Fibroblast of lung (primary cell): Measurements from ENCODE around the gene DDA1. TPM values are rescaled to one million over a fixed set of nuclear protein-coding genes. Genes with fewer than 3 reads are reported as not detected.

ENCODE experiments used
- DNase-seq, 2 donors: peaks; one replicate each; pipeline versions ENCODE4 v3.0.0 to v3.0.0-alpha.2; 2010; ENCODE audit warnings: low read depth in 2 of 2
- H2AFZ ChIP-seq: 2 replicates; pipeline ENCODE4 v1.5.1; 2012; ENCODE audit warnings: low read length, control low read depth, inconsistent platforms
- H3K27ac ChIP-seq: 2 replicates; pipeline ENCODE4 v1.5.1; 2011; ENCODE audit warnings: low read length, control low read depth; ENCODE audit not compliant: insufficient read depth
- H3K27me3 ChIP-seq: 2 replicates; pipeline ENCODE4 v1.5.1; 2011; ENCODE audit warnings: mild to moderate bottlenecking, low read length; ENCODE audit not compliant: control insufficient read depth, insufficient read depth
- H3K36me3 ChIP-seq: 2 replicates; pipeline ENCODE4 v1.5.1; 2011; ENCODE audit warnings: low read length; ENCODE audit not compliant: control insufficient read depth, insufficient read depth
- H3K4me1 ChIP-seq: 2 replicates; pipeline ENCODE4 v1.5.1; 2011; ENCODE audit warnings: low read length; ENCODE audit not compliant: control insufficient read depth, insufficient read depth; ENCODE audit errors: extremely low read depth
- H3K4me2 ChIP-seq: 2 replicates; pipeline ENCODE4 v1.5.1; 2011; ENCODE audit warnings: low read length, control low read depth; ENCODE audit not compliant: insufficient read depth; ENCODE audit errors: extremely low read depth
- H3K4me3 ChIP-seq, 4 experiments: fragments of 200-600 bp in 1 of 4; sonication (generic) in 1 of 4; replicated peaks in 1 of 4; 2 replicates each; pipeline ENCODE4 v1.5.1; 2011 to 2016; ENCODE audit warnings: low read length in 4 of 4, low read depth in 3 of 4, mild to moderate bottlenecking in 3 of 4, control low read depth in 2 of 4, inconsistent platforms in 1 of 4, mixed read lengths in 1 of 4; ENCODE audit not compliant: insufficient read depth in 1 of 4; ENCODE audit errors: control extremely low read depth in 1 of 4
- H3K79me2 ChIP-seq: 2 replicates; pipeline ENCODE4 v1.5.1; 2012; ENCODE audit warnings: mild to moderate bottlenecking, low read length, inconsistent platforms; ENCODE audit not compliant: control insufficient read depth, insufficient read depth
- H3K9ac ChIP-seq: 2 replicates; pipeline ENCODE4 v1.5.1; 2011; ENCODE audit warnings: mild to moderate bottlenecking, low read length, control low read depth; ENCODE audit not compliant: insufficient read depth
- H3K9me3 ChIP-seq: 2 replicates; pipeline ENCODE4 v1.5.1; 2012; ENCODE audit warnings: low read depth, low read length; ENCODE audit not compliant: control insufficient read depth, insufficient read depth
- H4K20me1 ChIP-seq: 2 replicates; pipeline ENCODE4 v1.5.1; 2011; ENCODE audit warnings: low read length; ENCODE audit not compliant: control insufficient read depth, insufficient read depth; ENCODE audit errors: extremely low read depth
- EZH2 ChIP-seq: IDR thresholded peaks from 2 replicates; pipeline ENCODE4 v1.5.1; 2012; ENCODE audit warnings: low read length, control low read depth, mild to moderate bottlenecking; ENCODE audit errors: missing control alignments
- polyA plus RNA-seq, 2 donors: library from polyadenylated mRNA; depleted of rRNA in 1 of 2; stranded (reverse) in 1 of 2; unstranded in 1 of 2; fragments of >200 nt; gene quantifications; 2 replicates each; pipeline ENCODE4 v1.2.1, GENCODE V29; 2011 to 2012; ENCODE audit warnings: missing spikeins in 1 of 2
- total RNA-seq: library from RNA; depleted of rRNA; stranded (reverse); fragments of >200 nt; gene quantifications from 2 replicates; pipeline ENCODE4 v1.2.1, GENCODE V29; 2014
- TF ChIP-seq, protein P1 (sequence below), 2 donors: IDR thresholded peaks in 1 of 2; conservative IDR thresholded peaks in 1 of 2; 1 replicate in 1 of 2; 2 replicates in 1 of 2; pipeline ENCODE4 v1.5.1; 2011 to 2012; ENCODE audit warnings: low read length in 2 of 2, control low read depth in 1 of 2, inconsistent platforms in 1 of 2, low read depth in 1 of 2, mild to moderate bottlenecking in 1 of 2

DDA1 gene
- total and polyA plus RNA-seq, 2 donors (not counting 1 experiment from before 2014, with no cell fraction given) = 17.7 to 42.6 TPM

DNA sequence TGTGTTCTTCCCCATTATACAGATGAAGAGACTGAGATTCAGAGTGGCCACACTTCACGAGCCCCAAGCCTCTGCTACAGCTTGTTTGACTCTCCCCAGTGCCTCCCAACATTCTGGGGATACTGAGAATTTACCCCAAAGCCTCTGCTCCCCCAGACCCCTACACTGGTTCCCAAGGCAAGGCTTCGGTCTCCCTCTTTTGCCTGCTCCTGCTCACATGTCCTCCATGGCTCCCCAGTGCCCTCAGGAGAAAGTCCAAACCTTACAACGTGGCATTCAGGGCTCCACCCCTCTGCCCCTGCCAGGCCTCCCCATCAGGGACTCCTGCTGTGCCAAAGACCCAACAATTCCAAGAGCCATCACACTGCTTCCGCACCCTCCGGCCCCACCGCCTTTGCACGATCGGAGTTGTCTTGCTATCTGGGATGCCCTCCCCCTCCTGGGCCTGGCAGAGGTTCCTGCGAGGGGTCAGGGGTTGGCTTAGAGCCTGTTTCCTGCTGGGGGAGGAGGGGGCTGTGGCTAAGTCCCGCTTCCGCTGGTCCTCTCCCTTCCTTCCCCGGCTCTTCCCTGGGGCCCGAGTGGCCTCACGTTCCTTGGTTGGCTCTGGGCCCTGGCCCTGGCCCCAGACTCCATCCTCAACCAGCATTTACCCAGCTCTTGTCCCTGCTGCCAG is 43.4 kb downstream of the DDA1 start:
- no peaks in the 10 kb centered on the region for H3K4me1 ChIP-seq
- no peak for TF ChIP-seq EZH2
- TF ChIP-seq, protein P1, sequence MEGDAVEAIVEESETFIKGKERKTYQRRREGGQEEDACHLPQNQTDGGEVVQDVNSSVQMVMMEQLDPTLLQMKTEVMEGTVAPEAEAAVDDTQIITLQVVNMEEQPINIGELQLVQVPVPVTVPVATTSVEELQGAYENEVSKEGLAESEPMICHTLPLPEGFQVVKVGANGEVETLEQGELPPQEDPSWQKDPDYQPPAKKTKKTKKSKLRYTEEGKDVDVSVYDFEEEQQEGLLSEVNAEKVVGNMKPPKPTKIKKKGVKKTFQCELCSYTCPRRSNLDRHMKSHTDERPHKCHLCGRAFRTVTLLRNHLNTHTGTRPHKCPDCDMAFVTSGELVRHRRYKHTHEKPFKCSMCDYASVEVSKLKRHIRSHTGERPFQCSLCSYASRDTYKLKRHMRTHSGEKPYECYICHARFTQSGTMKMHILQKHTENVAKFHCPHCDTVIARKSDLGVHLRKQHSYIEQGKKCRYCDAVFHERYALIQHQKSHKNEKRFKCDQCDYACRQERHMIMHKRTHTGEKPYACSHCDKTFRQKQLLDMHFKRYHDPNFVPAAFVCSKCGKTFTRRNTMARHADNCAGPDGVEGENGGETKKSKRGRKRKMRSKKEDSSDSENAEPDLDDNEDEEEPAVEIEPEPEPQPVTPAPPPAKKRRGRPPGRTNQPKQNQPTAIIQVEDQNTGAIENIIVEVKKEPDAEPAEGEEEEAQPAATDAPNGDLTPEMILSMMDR (conservative IDR thresholded peaks at IDR 0.05 in 1 of 2, IDR thresholded peaks at IDR 0.05 in 1 of 2; ENCODE audit: low read depth in 1 of 2, low read length in 2 of 2) = no peak
- DNase-seq = no peak

GRCh38 chr19:17353386-17353785 is 44.0 kb downstream of the DDA1 start:
- H2AFZ ChIP-seq = no peak overlapping the region
- no peaks in the 10 kb centered on the region for H3K9me3 ChIP-seq
- TF ChIP-seq, protein P1 (conservative IDR thresholded peaks at IDR 0.05 in 1 of 2, IDR thresholded peaks at IDR 0.05 in 1 of 2; ENCODE audit: low read depth in 1 of 2, low read length in 2 of 2) = no peak
- no peak for TF ChIP-seq EZH2
- no peak for DNase-seq
- H4K20me1 ChIP-seq = no peaks in the 10 kb centered on the region
- H3K27ac ChIP-seq = no peak overlapping the region
- no peaks in the 10 kb centered on the region for H3K79me2 ChIP-seq
- peaks cover 3% of the 10 kb centered on the region for H3K27me3 ChIP-seq
- H3K4me3 ChIP-seq = no peak overlapping the region
- H3K36me3 ChIP-seq = no peaks in the 10 kb centered on the region
- no peak overlapping the region for H3K4me2 ChIP-seq
- H3K4me1 ChIP-seq = no peaks in the 10 kb centered on the region
- H3K9ac ChIP-seq = no peak overlapping the region

More for the DNA sequence above, 43.4 kb downstream of the DDA1 start:
- Histone ChIP-seq H3K27me3 (peaks cover 3% of the 10 kb centered on the region), H3K4me2 (no peak overlapping the region), H3K36me3 (no peaks in the 10 kb centered on the region), H3K79me2 (no peaks in the 10 kb centered on the region), H2AFZ (no peak overlapping the region), H3K27ac (no peak overlapping the region), H3K4me3 (no peak overlapping the region), H3K9me3 (no peaks in the 10 kb centered on the region), H4K20me1 (no peaks in the 10 kb centered on the region), H3K9ac (no peak overlapping the region)

- Histone ChIP-seq H3K79me2 (no peaks in the 10 kb centered on the region), H3K4me1 (no peaks in the 10 kb centered on the region), H3K9me3 (no peaks in the 10 kb centered on the region), H3K4me3 (no peak overlapping the region), H2AFZ (no peak overlapping the region), H3K36me3 (no peaks in the 10 kb centered on the region), H3K4me2 (no peak overlapping the region), H4K20me1 (no peaks in the 10 kb centered on the region), H3K9ac (no peak overlapping the region), H3K27ac (no peak overlapping the region), H3K27me3 (no peaks in the 10 kb centered on the region)
- no peak for DNase-seq
- no peak for TF ChIP-seq EZH2
- TF ChIP-seq, protein P1 (conservative IDR thresholded peaks at IDR 0.05 in 1 of 2, IDR thresholded peaks at IDR 0.05 in 1 of 2; ENCODE audit: low read depth in 1 of 2, low read length in 2 of 2) = no peak
Measured at GRCh38 chr19:17357078-17357666, 47.8 kb downstream of the DDA1 start.
